Tibial nerve (tissue), 3 donors: ENCODE measurements around the gene GIGYF1.

ENCODE experiments used
- CTCF ChIP-seq, 5 experiments: fragments of 200-600 bp in 3 of 5; fragments of 450-650 bp in 2 of 5; sonication (generic) in 3 of 5; IDR thresholded peaks; one replicate each; pipeline ENCODE4 v1.5.1; 2016 to 2019; ENCODE audit warnings: antibody characterized with exemption in 5 of 5, mild to moderate bottlenecking in 3 of 5, moderate library complexity in 2 of 5
- POLR2A ChIP-seq, 2 donors: fragments of 450-650 bp; IDR thresholded peaks; one replicate each; pipeline ENCODE4 v1.6.1; 2017; ENCODE audit warnings: antibody characterized with exemption in 2 of 2, mild to moderate bottlenecking in 2 of 2, moderate library complexity in 2 of 2

GRCh38 chr7:100736671-100737070 is 42.6 kb upstream of the GIGYF1 start:
- TF ChIP-seq POLR2A (IDR thresholded peaks at IDR 0.05): no peak
- no peak for TF ChIP-seq CTCF (IDR thresholded peaks at IDR 0.05)
